Muscle of arm (tissue), 12 donors: ENCODE results near the gene FBLN2. TPM values are rescaled to one million over a fixed set of nuclear protein-coding genes. Genes with fewer than 3 reads are reported as not detected.

ENCODE experiments used
- DNase-seq: peaks from one replicate; pipeline ENCODE4 v3.0.0-alpha.2; 2013
- polyA plus RNA-seq, 12 donors: library from polyadenylated mRNA; unstranded; fragments of 120-200 nt; gene quantifications; one replicate each; pipeline ENCODE4 v1.2.1, GENCODE V29; 2013; ENCODE audit not compliant: insufficient read length in 12 of 12

FBLN2 gene
- polyA plus RNA-seq, 12 donors: 24.1 to 106 (median 44.3) TPM; not detected in 1

DNA sequence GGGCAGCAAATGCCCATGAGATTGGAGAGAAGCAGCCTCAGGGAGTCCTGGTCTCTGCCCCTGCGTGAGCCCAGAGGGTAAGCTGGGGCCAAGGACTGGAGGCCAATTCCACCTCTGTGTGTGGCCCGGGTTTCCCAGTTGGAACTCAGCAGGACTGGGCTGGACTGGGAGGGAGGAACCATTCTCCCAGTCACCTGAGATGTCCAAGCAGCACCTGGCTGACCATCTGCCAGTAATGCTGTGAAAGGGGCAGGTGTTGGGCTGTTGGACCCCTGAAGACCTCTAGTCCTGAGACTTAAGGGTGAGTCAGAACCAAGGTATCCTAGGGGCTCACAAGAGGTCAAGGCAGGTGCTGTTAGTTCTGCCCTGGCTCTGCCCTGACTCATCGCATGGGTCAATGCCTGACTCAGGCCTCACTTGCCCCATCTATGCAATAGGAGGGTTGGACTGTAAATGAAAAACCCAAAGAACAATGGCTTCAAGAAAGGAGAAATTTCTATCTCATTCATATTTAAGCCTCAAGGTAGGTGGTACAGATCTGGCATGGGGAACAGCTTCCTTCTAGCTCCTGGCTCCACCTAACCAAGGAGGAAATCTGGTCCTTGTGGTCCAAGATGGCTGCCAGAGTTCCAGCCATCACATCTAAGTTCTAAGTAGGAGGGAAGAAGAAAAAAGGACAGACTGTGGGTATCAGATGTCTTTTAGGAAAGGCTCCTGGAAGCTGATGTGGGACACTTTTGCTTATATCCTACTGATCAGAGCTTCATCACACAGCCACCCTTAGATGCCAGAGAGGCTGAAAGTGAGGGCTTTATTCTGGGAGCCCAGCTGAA lies 111.3 kb downstream of the FBLN2 start:
- DNase-seq: no peak

DNA sequence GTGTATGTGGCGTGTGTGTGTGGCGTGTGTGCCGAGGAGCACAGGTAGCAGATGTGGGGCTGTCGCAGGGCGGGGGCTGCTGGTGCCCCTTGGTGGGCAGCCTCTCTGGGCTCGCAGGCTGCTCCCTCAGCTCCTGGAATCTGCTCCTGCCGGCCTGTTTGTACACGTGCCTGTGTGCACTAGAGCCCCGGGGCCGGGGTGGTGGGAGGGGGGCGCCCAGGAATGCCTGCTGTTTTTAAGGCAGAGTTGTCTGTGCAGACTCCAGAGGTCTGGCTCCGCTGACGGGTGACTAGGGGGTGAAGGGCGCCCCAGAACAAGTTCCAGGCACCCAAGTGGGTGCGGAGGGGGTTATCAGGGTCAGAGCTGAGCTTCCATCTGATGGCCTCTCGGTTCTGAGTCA lies 112.2 kb downstream of the FBLN2 start:
- DNase-seq: no peak

DNA sequence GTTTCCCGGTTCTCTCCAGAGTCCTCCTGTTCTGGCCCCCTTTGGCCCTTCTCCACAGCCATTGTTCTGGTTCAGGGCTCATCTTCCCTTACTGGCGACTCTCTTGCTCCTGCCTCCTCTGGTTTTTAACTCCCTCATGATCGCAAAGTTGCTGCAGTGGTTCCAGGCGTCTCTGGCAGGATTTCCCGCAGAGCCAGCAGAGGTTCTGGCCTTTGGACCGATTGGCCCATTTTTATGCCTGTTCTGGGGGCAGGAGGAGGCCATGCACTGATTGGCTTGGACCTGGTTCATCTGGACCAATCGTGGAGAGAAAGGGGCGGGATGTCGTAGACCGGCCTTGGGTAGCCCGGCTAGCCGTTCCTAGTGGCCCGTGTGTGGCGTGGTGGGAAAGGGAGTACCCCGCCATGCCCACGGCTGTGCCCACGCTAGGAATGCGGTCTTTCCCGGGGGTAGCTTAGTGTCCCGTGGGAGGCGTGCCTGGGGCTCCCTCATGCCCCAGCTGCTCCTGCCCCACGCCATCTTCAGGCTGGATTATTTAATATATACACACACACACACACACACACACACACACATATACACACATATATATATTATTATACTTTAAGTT lies 113.4 kb downstream of the FBLN2 start:
- no peak for DNase-seq

DNA sequence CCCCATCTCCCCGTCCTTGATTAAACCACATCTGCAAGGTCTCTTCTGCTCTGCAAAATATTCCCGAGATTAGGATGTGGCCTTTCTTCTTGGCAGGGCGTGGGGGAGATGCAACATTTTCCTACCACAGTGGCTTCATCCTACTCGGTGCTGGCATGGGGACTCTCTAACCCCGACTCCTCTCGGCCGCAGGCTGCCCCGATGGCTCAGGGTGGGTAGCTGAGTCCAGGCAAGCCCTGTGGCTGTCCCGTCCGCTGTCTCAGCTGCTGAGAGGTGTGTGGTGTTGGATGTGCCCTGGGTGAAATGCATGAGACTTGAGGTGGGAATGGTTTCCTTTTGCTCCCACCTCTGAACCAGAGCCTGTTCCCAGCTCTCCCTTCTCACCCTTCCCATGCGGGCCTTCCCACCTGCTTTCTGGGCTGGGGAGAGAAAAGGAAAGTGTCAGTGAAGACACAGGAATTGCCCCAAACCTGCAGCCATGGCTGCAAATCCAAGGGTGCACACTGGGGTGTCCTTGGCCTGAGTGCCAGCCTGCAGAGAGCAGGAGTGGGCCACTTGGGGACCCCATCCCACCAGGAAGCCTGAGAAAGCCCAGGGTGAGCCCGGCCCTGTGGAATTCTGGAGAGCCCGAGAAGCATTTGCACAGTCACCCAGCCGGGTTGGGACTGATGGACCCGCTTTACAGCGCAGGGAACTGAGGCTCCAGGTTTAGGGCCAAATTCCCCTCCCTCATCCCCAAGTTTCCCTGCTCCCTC lies 115.0 kb downstream of the FBLN2 start:
- DNase-seq: no peak

DNA sequence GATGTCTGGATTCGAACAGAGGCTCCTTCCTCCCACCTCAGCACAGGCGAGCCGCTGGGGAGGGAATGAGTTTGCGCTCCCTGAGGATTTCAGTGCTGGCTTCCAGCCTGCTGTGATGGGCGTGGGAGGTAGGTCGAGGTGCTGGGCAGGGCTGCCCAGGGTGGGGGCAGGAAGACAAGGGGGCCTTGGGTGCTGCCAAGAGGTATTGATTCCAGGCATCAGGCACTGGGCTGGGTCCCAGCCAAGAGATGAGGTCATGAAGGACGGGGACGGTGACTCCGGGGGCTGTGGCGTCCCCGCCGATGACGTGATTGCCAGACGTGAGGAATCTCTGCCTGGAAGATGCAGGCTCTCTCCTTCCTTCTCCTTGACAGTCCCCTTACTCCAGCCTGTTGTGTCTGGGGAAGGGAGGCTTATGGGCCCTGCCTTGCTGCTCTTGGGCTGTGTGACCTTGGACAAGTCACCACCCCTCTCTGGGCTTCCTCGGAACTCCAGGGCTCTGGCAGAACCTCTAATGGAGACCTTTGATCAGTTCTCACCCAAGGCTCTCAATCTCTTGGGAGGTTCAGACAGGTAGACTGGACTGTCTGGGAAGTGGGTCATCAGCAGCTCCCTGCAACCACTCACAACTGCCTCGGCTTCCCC lies 116.8 kb downstream of the FBLN2 start:
- DNase-seq: no peak

DNA sequence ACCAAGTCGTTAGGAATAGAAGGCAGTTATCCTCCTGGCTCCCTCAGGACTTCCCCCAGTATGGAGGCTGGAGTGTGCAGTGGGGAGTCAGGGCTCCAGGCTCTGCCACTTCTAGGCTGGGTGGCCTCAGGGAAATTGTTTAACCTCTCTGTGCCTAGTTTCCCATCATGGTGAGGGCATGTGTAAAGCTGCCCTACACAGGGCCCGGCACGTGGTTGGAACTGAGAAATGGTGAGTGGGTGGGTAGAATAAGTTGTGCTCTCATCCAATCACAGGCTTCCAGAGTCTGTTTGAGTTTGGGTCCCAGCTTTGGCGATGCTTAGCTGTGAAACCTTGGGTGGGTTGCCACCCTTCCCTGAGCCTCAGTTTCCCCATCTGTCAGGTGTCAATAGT lies 117.3 kb downstream of the FBLN2 start:
- no peak for DNase-seq

DNA sequence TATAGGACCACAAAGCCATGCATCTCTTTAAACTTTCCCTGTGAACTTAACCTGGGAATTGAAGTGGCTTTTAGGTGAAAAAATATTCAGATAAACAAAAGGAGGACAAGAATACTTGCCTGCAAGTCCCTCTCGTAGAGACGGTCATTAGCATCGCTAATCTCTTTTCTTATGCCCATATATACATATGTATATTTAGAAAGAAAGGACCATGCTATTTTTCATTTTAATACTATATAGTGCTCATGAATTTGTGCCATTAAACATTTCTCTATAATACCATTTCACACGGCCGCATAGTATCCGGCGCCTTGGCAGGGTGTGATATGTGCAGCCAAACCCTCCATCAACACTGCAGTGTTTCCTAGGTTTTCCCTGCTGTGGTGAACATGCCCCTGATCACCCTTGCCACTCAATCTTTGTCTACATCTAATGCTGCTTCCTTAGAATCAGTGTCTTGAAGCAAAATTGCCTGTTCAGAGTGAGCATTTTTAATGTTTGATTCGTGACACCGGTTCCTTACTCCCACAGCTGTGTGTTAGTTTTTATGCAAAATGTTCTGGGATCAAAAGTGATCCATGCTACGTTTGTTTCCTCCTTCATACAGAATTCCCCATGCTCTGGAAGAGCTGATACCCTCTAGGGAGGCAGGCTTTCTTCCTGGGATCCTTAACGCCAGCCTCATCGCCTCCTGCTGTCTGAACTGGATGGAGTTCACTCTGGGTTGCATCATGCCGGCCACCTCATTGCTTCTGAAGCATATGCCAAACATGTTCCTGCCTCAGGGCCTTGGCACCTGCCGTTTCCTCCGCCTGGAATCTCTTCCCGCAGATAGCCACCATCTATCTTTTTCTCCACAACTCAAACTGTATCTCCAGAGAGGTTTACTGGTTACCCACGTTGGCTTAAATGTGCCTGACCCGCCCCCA lies 118.1 kb downstream of the FBLN2 start:
- DNase-seq: no peak

DNA sequence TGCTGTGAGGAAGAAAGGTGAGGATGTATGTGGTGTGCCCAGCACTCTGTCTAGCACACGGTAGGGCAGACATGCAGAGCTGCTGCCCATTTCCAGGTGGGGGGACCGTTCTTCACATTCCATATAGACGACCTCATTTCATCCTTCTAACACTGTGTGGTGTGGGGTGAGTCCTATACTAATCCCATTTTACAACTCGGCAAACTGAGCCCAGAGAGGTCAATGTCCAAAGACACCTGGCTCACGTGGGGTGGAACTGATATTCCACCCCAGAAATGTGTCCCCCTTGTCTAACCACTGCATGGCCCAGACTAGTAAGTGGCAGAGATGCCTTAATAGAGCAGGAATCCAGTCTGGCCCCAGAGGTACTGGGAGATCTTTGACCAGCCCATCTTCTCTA lies 119.2 kb downstream of the FBLN2 start:
- no peak for DNase-seq

DNA sequence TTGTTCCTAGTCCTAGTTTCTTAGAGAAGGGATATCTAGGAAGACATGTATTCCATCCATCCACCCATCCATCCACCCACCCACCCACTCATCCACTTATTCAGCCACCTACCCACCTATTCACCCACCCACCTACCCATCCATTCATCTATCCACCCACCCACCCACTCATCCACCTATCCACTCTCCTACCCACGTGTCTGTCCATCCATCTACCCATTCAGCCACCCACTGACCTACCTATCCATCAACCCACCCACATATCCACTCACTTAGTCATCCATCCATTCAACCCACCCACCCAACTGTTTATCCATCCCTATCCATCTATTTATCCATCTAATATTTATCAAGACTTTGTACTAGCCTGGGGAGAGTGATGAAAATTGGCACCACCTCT lies 120.5 kb downstream of the FBLN2 start:
- DNase-seq: no peak

DNA sequence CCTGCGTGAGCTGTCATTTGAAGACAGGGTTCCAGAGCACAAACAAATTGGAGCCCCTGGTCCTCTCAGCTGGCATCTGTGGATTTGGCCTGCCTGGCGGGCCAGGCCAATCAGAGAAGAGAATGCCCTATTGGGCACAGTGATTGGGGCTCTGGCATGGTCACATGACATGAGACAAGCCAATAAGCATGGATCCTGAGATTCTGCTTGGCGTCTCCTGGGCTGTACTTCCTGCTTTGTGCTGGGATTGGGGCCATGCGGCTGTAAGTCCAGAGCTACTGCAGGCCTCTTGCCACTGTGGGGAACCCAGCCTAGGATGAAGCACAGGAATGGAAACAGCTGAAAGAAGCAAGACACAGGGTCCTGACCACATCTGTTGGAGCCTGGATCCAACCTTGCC lies 121.4 kb downstream of the FBLN2 start:
- DNase-seq: no peak

DNA sequence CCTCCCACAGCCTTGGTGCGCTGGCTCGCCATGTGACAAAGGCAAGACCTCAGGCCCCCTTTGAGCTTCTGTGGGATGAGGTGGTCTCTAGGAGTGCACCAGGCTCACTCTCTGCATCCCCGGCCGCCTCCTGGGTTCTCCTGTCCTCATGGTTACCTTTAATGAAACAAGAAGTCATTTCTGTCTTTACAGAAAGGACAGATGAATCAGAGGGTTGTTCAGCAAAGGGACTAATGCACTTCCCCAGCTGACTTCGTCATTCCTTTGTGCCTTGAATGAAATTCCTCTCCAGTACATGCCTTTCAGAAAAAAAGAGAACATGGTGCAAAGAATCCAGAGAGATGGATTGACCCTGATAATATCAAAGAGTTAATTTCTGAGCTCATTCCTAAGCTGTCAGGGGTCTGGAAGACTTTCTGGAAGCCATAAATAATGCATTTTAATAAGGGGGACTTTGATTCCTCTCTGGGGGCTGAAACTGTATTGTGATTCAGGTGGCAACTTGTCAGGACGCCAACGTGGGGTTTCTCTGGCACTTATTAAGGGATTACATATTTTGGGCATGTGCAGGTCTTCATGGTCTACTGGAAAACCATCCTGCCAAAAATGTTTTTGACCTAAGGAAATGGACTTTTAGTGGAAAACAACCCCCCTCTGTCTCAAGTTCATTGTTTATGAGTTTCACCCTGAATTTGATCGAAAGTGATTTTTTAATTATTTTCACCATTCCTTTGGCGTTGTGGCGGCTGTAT lies 122.7 kb downstream of the FBLN2 start:
- DNase-seq: no peak

DNA sequence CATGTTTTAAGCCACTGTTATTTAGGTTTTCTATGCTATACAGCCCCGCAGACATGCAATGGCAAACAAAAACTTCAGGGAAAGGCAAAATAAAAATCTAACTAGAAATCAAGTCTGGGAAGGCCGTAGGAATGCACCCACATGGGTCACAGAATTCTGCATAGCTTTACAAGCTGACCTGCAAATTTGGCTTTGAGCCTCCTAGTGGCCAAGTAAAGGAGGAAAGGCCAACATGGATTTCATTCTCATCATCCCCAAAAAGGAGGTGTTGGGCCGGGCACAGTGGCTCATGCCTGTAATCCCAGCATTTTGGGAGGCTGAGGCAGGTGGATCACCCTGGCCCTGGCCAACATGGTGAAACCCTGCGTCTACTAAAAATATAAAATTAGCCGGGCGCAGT lies 124.3 kb downstream of the FBLN2 start:
- no peak for DNase-seq

DNA sequence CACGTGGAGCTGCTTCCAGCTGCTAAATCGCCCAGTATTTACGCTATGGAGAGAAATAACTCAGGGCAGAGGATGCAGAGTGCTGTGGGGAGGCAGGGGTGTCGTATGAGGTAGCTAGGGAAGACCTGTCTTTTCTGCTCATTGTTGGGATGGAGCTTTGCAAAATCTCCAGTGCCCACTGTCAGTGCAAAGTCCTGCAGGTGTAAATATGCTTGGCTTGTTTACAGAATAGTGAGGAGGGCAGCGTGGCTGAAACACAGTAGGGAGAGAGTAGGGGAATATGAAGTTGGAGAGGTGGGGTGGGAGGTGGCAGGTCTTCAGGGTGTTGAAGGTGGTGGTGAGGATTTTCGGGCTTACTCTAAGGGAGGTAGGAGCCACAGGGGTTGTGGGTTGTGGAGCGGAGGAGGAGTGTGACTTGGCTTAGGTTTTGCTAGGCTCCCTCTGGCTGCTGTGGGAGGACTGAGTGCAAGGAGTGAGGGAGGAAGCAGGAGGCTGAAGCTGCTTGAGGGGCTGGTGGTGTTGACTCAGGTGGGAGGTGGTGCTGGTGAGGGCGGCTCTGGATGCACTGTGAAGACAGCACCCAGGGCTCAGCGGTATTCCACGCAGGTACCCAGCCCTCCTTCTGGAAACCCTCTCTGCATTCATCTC lies 125.7 kb downstream of the FBLN2 start:
- DNase-seq: no peak

DNA sequence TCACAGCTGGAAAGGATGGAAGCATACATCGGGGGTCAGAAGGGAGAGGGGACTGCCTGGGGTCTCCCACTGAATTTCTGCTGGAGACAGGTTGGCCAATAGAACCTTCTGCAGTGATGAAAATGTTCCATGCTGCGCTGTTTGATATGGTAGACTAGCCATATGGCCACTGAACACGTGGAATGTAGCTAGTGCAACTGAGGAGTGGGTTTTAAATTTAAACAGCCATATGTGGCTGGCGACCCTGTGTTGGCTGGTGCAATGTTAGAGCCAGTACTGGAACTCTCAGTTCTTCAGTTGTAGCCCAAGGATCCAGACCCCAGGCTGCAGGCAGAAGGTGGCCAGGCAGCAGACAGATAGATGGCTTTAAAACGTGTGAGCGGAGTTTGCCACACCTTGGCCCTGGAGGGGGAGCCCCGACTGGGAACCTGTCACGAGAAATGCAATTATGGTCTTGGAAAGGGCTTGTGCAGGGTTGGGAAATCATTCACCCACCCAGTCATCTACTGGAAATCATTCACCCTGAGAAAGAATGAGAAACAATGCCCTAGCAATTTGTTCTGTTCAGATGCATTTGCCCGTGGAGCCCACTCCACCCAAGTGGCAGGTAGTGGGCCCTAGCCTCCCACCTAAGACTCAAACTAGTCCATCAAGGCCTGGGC lies 127.6 kb downstream of the FBLN2 start:
- no peak for DNase-seq

DNA sequence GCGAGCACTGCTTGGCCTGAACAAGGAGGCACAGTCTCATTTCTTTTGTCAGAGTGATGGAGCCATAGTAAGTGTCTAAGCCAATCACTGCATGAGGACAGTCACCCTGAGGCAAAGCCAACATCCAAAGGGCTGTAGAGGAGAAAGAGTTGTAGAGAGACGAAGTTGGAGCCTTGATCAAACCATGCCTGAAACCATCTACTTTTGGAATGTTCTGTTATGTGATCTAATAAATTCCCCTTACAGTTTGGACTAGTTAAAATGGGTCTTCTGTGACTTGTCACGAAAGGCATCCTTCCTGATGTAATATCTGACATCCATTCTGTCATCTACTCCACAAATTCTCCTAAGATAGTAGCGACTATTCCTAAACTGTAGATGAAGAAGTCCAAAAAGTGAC lies 128.3 kb downstream of the FBLN2 start:
- DNase-seq: no peak

DNA sequence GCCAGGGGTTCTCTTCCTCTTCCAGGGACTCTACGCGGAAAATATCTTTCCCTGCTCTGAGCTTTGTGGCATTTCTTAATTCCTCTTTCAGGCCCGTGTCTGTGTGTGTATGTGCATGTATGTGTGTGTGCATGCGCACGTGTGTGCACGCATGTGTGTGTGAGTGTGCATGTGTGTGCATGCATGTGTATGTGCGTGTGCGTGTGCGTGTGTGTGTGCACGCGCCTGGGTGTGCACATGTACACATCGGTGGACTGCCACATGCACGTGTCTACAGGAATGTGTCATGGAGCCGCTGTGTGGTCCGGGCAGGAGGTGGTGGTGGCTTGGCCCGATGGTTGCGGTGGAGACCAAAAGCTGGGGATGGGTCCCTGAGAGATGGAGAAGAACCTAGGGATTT lies 133.0 kb downstream of the FBLN2 start:
- DNase-seq: no peak

DNA sequence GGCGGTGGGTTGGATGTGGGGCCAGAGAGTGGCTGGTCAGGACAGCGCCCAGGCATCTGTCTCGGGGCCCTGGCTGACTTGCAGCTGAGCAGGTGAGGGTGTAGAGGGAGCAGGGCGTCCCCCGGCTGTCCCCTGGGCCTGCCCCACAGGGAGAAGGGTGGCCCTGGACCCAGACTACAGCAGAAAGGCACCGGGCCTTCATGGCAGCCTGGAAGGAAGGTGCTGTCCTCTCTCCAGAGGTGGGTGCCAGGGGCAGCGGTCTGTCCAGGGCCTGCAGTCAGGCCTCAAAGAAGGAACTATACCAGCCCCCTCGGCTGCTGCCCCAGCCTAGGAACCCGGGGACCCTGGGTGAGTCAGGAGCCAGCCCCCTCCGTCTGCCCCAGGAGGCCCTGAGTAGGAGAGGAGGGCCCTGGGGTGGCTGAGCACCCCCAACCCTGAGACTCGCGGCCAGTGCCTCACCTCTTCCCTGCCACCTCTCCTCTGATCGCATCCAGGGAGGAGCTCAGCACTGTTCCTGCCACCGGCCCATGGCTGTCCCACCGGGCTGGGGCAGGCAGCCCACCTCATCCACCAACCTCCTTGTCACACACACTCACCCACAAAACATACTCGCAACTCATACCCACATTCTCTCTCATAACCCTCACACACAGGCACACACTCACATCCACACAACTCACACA lies 133.5 kb downstream of the FBLN2 start:
- no peak for DNase-seq

DNA sequence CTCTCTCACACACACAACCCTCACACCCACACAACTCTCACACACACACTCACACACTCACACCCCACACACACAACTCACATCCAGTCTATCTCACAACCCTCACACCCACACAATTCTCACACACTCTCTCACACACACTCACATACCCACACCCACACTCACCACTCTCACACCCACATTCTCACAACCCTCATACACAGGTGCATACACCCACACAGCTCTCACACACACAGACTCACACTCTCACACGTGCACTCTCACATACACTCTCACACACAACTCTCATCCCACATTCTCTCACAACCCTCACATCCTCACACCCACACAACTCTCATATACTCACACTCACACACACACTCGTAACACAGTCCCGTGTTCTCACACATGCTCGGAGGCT lies 134.4 kb downstream of the FBLN2 start:
- DNase-seq: no peak

DNA sequence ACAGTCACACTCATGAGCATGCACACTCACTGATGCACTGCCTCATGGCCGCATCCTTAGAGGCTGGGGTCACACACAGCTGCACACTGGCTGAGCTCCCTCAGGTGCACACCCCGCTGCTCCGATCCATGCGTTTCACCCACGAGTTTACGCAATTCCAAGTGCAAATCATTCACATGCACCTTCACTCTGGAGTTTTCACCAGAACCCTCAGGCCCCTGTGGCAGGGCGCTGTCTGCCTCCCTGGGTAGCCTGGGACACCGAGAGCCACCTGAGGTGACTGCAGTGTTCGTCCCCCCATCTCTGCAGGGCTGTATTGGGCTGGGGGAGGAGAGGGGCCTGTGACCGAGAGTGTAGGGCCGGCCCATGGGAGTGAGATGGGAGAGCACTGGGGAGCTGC lies 134.8 kb downstream of the FBLN2 start:
- no peak for DNase-seq
